Stomach (tissue), 9 donors: ENCODE data around the gene EHBP1L1. TPM values are rescaled to one million over a fixed set of nuclear protein-coding genes. Genes with fewer than 3 reads are reported as not detected.

Experiments used
- DNase-seq, 2 donors: peaks; one replicate each; pipeline versions ENCODE4 v3.0.0 to v3.0.0-alpha.2; 2013 to 2019
- H3K27ac ChIP-seq, 5 donors: fragments of 200-600 bp in 4 of 5; sonication (generic) in 4 of 5; one replicate each; pipeline ENCODE4 v1.5.1; 2013 to 2019; ENCODE audit warnings: mild to moderate bottlenecking in 1 of 5, moderate library complexity in 1 of 5
- H3K27me3 ChIP-seq, 3 donors: fragments of 200-600 bp; sonication (generic); one replicate each; pipeline ENCODE4 v1.5.1; 2017 to 2019; ENCODE audit warnings: mixed run types in 1 of 3
- H3K36me3 ChIP-seq, 4 donors: fragments of 200-600 bp; sonication (generic); 1 replicate in 3 of 4; 2 replicates in 1 of 4; pipeline ENCODE4 v1.5.1; 2016 to 2019
- H3K4me1 ChIP-seq, 4 donors: fragments of 200-600 bp; sonication (generic); one replicate each; pipeline ENCODE4 v1.5.1; 2016 to 2019
- H3K4me3 ChIP-seq, 4 donors: fragments of 200-600 bp; sonication (generic) in 3 of 4; one replicate each; pipeline ENCODE4 v1.5.1; 2016 to 2019; ENCODE audit warnings: mild to moderate bottlenecking in 1 of 4
- H3K9me3 ChIP-seq, 4 donors: fragments of 200-600 bp; sonication (generic); one replicate each; pipeline ENCODE4 v1.5.1; 2016 to 2019
- CTCF ChIP-seq, 7 experiments: fragments of 450-650 bp in 4 of 7; fragments of 200-600 bp in 3 of 7; sonication (generic) in 3 of 7; IDR thresholded peaks; one replicate each; pipeline ENCODE4 v1.5.1; 2016 to 2019; ENCODE audit warnings: antibody characterized with exemption in 7 of 7, control low read depth in 2 of 7, mild to moderate bottlenecking in 1 of 7
- EP300 ChIP-seq: sonication (generic); formaldehyde crosslinking; IDR thresholded peaks from one replicate; pipeline ENCODE4 v1.6.1; 2017; ENCODE audit warnings: antibody characterized with exemption
- POLR2A ChIP-seq, 4 donors: fragments of 450-650 bp; IDR thresholded peaks; one replicate each; pipeline ENCODE4 v1.6.1; 2016; ENCODE audit warnings: antibody characterized with exemption in 4 of 4, control low read depth in 2 of 4, mild to moderate bottlenecking in 1 of 4, moderate library complexity in 1 of 4
- POLR2AphosphoS5 ChIP-seq, 3 donors: sonication (generic); formaldehyde crosslinking; IDR thresholded peaks; one replicate each; pipeline ENCODE4 v1.6.1; 2016; ENCODE audit warnings: antibody characterized with exemption in 3 of 3
- WGBS, 5 donors: extraction: QIAGEN DNeasy Blood & Tissue Kit in 3 of 5; methylation state at CpG; one replicate each; pipeline versions ENCODE4 v1.1.5 to v1.1.7; 2013 to 2018; 5-methylcytosine and 5-hydroxymethylcytosine counted together
- intact Hi-C: fragments of 100-400 bp; cut with DNase I; formaldehyde crosslinking; loops from one replicate; pipeline ENCODE4 v1.15.1; 2023; ENCODE audit warnings: low total_unique reads
- polyA plus RNA-seq, 3 donors: library from polyadenylated mRNA; stranded (reverse); fragments of 200-250 nt; gene quantifications; one replicate each; pipeline ENCODE4 v1.2.3, GENCODE V29; 2013
- total RNA-seq, 5 donors: library from RNA; depleted of rRNA; stranded (reverse); fragments of >200 nt; gene quantifications; one replicate each; pipeline versions ENCODE4 v1.1.0 to v1.2.3, GENCODE V29; 2014 to 2016
- donor health status: healthy with polysubstance abuse.
- donor health status: Bipolar disorder and iron deficiency.
- donor health status: healthy.

Gene EHBP1L1
- total and polyA plus RNA-seq, 8 donors: 28.0 to 200 (median 89.4) TPM

GRCh38 chr11:65616575-65617001 lies 40.7 kb downstream of the EHBP1L1 start:
- peaks cover 40 to 60% (median 54%) of the 10 kb centered on the region in 4 donors for H3K36me3 ChIP-seq
- peaks cover 35 to 55% (median 40%) of the 10 kb centered on the region in 4 donors for H3K4me1 ChIP-seq
- H3K9me3 ChIP-seq: no peaks in the 10 kb centered on the region
- 41 to 56% (median 45%) methylated on average over 10 of the region's 10 CpGs for WGBS, 5 donors
- no peak for DNase-seq
- intact Hi-C loops: no loop called here
- TF ChIP-seq EP300 (no peak), CTCF (IDR thresholded peaks at IDR 0.05) (no peak), POLR2A (IDR thresholded peaks at IDR 0.05) (no peak), POLR2AphosphoS5 (IDR thresholded peaks at IDR 0.05) (no peak)
- peak overlapping the region in 3 of 5 donors; percentile 93 to 99 (median 95) for H3K27ac ChIP-seq
- H3K4me3 ChIP-seq: peak overlapping the region; percentile 79 to 98 (median 98)
- no peaks in the 10 kb centered on the region for H3K27me3 ChIP-seq

DNA sequence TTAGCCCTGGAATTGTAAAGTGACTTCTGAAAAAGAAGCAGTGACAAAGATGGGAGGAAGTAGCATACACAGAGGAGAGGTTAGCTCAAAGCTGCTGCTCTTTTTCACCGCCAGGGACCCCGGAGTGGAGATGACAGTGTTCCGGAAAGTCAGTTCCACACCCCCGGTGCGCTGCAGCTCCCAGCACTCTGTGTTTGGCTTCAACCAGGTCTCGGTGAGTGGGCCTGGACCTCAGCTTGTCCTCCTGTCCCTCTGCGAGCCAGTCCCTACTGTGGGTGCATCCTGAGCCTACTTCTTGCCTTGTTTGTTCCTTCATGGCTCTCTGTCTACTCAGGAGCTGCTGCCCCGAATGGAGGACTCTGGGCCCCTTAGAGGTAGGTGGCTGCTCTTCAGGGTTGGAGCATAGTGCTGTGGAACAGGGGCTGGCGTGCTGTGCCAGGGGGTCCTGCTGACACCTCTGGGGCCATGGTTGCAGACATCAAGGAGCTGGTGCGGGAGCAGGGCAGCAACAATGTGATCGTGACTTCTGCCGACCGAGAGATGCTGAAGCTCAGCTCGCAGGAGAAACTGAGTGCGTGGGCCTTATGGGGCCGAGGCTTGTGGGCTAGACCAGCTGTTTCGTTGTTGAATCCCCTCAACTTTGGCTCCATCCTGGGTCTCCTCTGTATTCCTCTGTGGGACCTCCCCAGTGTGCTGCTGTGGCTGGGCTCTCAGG lies 41.4 kb downstream of the EHBP1L1 start:
- intact Hi-C loops: no loop called here
- no peak for DNase-seq
- Histone ChIP-seq H3K4me1 (peaks cover 27 to 48% (median 33%) of the 10 kb centered on the region in 4 donors), H3K4me3 (peak overlapping the region in 3 of 4 donors; percentile 79 to 98 (median 98)), H3K27ac (no peak overlapping the region), H3K27me3 (no peaks in the 10 kb centered on the region), H3K36me3 (peaks cover 40 to 60% (median 58%) of the 10 kb centered on the region in 4 donors), H3K9me3 (no peaks in the 10 kb centered on the region)
- no peak for TF ChIP-seq POLR2A (IDR thresholded peaks at IDR 0.05)
- no peak for TF ChIP-seq EP300
- TF ChIP-seq CTCF (IDR thresholded peaks at IDR 0.05): no peak
- TF ChIP-seq POLR2AphosphoS5 (IDR thresholded peaks at IDR 0.05): no peak
- 82 to 93% (median 89%) methylated on average over 17 of the region's 17 CpGs for WGBS, 5 donors

DNA sequence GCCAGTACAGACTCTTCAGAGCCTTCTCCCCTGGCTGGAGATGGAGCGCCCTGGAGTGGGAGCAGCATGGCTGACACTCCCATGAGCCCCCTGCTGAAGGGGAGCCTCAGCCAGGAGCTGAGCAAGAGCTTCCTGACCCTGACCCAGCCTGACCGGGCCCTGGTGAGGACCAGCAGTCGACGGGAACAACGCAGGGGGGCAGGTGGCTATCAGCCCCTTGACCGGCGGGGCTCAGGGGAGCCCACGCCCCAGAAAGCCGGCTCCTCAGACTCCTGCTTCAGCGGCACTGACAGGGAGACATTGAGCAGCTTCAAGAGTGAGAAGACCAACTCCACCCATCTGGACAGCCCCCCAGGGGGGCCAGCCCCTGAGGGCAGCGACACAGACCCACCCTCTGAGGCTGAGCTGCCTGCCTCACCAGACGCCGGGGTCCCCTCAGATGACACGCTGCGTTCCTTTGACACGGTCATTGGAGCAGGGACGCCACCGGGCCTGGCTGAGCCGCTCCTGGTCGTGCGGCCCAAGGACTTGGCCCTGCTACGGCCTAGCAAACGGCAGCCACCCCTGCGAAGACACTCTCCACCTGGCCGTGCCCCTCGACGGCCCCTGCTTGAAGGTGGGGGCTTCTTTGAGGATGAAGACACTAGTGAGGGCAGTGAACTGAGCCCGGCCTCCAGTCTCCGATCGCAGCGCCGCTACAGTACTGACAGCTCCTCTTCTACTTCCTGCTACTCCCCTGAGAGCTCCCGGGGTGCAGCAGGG lies 42.3 kb downstream of the EHBP1L1 start:
- Histone ChIP-seq H3K36me3 (peaks cover 40 to 65% (median 62%) of the 10 kb centered on the region in 4 donors), H3K4me1 (peaks cover 19 to 39% (median 25%) of the 10 kb centered on the region in 4 donors), H3K27ac (no peak overlapping the region), H3K27me3 (no peaks in the 10 kb centered on the region), H3K4me3 (no peak overlapping the region), H3K9me3 (no peaks in the 10 kb centered on the region)
- intact Hi-C loops: no loop called here
- 92 to 96% (median 95%) methylated on average over 5 to 33 of the region's 33 CpGs for WGBS, 5 donors
- no peak for DNase-seq
- TF ChIP-seq EP300: no peak
- TF ChIP-seq POLR2AphosphoS5 (IDR thresholded peaks at IDR 0.05): no peak
- no peak for TF ChIP-seq CTCF (IDR thresholded peaks at IDR 0.05)
- TF ChIP-seq POLR2A (IDR thresholded peaks at IDR 0.05): no peak

- peaks cover 15 to 34% (median 20%) of the 10 kb centered on the region in 4 donors for H3K4me1 ChIP-seq
- H3K27me3 ChIP-seq: no peaks in the 10 kb centered on the region
- intact Hi-C loops: no loop called here
- 89 to 96% (median 93%) methylated on average over 8 to 14 of the region's 14 CpGs for WGBS, 5 donors
- H3K9me3 ChIP-seq: no peaks in the 10 kb centered on the region
- DNase-seq: no peak
- no peak for TF ChIP-seq EP300
- TF ChIP-seq POLR2A (IDR thresholded peaks at IDR 0.05): no peak
- TF ChIP-seq POLR2AphosphoS5 (IDR thresholded peaks at IDR 0.05): no peak
- no peak for TF ChIP-seq CTCF (IDR thresholded peaks at IDR 0.05)
- H3K27ac ChIP-seq: no peak overlapping the region
- H3K36me3 ChIP-seq: peaks cover 41 to 70% (median 68%) of the 10 kb centered on the region in 4 donors
- H3K4me3 ChIP-seq: no peak overlapping the region
Measured at GRCh38 chr11:65618763-65619162, 42.9 kb downstream of the EHBP1L1 start.
